Effector CD4-positive, alpha-beta T cell (primary cell): ENCODE results near the gene NAGK.
"Not testable (repeated sequence)": the region's sequence is repeated elsewhere in the genome, so short reads cannot be mapped to it uniquely, and the experiment has no call there.

Experiments
- DNase-seq: peaks from one replicate; pipeline ENCODE4 v3.0.0-alpha.2; 2020
- total RNA-seq: gene quantifications from one replicate; lab custom pipeline; 2026; lab: John Stamatoyannopoulos, UW

NAGK gene
- total RNA-seq: 55.2 reads per million, percentile 70 among the genes with 10 or more reads in this experiment

DNA sequence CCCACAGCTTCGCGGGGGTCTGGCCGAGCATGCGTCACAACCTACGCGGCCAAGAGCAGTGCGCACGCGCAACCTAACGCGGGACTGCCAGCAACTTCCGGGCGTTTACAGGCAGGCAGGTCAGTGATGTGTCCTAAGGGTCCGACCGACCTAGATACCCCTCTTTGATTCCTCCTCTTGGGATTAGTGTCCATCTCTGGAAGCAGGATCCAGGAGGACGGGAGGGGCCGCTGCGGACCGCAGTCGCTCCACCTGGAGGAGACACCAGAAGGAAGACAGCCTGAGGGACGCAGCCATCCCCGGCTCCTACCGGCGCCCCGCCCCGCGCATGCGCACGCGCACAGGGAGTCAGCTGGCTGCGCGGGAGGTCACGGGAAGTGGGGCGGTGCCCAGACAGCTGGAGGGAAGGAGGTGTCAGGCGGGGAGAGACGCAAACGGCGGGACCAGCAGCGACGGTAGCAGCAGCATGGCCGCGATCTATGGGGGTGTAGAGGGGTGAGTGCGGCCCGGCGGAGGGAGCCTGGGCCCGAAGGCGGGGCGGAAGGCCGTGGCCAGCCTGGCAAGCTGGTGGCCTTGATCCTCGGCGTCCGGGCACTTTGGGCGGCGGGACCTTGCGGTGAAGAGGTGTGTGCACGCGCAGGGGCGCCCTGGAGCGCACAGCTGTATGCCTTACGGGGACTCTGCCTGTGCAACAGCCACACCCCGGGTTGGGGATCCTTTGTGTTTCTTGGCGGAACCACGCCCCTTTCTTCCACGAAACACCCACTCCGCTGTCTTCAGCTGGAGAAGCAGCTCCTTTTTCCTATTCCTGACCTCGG lies at the start of gene NAGK:
TSS of gene NAGK (plus strand) at position 431 of the 818 bp plus-strand sequence. CDS start at position 467, 36 bp downstream.
- DNase-seq: peak; percentile 95

GRCh38 chr2:71019989-71020388 lies 48.5 kb upstream of the NAGK start:
- DNase-seq: not testable (repeated sequence)

DNA sequence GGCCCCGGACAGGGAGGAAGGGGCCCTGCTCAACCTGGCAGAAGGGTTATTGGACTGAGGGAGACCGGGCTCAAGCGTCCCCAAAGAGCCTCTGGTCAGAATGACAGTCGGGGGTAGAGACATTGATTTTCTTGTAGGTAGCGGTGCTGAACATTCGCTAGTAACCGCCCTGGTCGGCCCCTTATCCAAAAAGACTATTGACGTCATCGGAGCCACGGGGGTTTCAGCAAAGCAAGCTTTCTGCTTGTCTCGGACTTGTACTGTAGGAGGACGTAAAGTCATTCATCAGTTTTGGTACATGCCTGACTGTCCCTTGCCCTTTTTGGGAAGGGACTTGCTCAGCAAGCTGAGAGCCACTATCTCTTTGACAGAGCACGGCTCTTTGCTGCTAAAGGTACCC lies 47.1 kb upstream of the NAGK start:
- not testable (repeated sequence) for DNase-seq

GRCh38 chr2:71023553-71024243 lies 44.8 kb upstream of the NAGK start:
- peak; percentile 36 for DNase-seq

DNA sequence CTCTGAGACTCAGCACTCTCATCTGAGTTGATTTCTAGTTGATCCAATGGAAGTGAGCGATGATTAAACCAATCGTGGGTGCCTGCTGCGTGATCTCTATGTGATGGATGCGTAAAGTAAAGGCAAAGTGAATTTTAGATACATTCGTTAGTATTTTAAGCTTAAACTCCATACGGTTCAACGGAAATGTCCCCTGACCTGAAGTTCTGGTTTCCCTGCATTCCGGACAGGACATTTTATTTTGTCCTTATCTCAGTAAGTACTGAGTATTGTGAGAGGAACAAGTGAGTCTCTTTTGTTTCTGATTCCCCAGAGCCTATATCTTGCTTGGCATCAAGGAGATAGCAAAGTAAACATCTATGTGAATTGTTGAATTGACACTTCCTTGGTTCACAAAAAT lies 32.2 kb upstream of the NAGK start:
- not testable (repeated sequence) for DNase-seq

GRCh38 chr2:71042287-71042686 lies 26.2 kb upstream of the NAGK start:
- DNase-seq: no peak

GRCh38 chr2:71043531-71044407 lies 24.7 kb upstream of the NAGK start:
- no peak for DNase-seq

DNA sequence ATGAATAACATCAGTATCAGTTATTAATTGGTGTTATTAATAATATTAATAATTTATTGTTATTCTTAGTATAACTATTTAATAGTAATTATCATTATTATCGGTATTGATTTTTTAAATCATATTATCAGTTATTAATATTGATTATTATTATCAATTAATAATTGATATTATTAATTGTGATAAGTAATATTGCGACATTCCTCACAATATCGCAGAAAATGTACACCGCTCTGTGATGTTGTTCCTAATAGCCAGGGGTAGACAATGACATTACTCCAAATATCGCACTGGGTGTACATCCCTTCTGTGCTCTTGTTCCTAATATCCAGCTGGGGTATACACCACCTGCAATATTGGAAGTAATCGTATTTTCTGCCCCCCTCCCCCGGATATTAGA lies 23.3 kb upstream of the NAGK start:
- no peak for DNase-seq

DNA sequence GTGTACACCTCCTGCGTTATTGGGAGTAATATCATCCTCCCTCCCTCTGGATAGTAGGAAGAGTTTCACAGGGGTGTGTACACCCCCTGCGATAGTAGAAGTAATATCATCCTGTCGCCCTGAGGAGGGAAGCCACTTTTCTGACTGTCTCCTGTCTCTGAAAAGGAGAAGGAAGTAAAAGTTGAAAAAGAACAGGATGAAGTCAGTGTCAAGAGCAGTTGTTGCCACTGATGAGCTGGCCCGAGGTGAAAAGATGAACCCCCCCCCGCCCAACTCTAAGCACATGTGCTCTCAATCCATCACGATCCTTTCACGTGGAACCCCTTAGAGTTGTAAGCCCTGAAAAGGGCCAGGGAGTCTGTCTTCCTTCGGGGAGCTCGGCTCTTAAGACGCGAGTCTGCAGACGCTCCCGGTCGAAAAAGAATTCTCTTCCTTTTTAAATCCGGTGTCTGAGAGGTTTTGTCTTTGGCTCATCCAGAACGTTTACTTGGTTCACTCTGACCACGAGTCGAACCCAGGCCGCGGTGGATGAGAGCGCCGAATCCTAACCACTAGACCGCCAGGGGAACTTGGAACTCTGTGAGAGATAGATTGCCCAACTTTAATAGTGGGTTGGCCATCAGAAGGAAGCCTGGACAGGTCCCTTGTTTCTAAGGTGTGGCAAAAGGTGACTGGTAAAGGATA lies 22.4 kb upstream of the NAGK start:
- no peak for DNase-seq

DNA sequence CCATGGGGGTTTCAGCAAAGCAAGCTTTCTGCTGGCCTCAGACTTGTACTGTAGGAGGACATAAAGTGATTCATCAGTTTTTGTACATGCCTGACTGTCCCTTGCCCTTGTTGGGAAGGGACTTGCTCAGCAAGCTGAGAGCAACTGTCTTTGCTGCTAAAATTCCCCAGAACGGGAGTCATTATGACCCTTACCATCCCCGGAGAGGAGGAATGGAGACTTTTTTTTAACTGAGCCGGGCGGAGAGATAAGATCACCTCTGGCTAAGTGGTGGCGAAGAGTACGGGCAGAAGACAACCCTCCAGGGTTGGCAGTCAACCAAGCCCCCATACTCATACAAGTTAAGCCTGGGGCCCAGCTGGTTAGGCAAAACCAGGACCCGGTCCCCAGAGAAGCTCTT lies 20.4 kb upstream of the NAGK start:
- no peak for DNase-seq

DNA sequence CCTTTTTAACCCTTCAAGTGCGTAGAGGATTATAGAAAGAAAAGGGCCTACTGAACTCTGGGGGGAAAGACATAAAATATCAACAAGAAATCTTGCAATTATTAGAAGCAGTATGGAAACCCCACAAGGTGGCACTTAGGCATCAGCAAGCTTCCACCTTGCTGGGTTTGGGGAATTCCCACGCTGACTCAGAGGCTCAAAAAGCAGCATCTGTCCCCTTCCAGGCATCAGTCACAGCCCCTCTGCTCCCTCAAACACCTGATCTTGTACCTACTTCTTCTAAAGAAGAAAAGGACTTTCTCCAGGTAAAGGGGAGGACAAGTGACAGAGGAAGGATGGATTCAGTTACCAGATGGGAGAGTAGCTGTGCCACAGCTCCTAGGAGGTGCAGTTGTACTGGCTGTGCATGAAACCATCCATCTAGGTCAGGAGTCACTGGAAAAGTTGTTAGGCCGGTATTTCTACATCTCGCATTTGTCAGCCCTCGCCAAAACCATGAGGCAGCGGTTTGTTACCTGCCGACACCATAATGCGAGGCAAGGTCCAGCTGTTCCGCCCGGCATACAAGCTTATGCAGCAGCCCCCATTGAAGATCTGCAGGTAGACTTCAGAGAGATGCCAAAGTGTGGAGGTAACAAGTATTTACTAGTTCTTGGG lies 18.6 kb upstream of the NAGK start:
- DNase-seq: peak; percentile 18

DNA sequence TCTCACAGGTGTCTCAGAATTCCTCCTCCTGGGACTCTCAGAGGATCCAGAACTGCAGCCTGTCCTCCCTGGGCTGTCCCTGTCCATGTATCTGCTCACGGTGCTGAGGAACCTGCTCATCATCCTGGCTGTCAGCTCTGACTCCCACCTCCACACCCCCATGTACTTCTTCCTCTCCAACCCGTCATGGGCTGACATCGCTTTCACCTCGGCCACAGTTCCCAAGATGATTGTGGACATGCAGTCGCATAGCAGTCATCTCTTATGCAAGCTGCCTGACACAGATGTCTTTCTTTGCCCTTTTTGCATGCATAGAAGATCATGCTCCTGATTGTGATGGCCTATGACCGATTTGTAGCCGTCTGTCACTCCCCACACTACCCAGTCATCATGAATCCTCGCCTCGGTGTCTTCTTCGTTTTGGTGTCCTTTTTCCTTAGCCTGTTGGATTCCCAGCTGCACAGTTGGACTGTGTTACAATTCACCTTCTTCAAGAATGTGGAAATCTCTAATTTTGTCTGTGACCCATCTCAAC lies 13.2 kb upstream of the NAGK start:
- DNase-seq: not testable (repeated sequence)

DNA sequence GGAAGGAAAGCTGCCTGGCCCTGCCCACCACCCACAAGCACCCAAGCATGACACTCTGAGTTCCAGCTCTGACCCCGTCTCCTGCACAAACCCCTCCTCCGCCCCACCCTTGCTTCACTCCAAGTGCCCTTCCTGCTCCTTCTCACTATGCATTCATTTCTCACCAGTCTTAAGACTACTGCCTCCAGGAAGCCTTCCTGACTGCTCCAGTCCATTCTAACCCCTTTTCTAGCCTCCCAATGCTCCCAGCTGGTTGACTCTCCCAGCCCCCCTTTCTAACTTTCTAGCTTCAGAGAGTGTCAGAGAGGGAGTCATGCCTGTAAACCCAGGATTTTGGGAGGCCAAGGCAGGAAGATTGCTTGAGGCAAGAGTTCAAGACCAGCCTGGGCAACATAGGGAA lies 8.2 kb upstream of the NAGK start:
- no peak for DNase-seq

- no peak for DNase-seq
Observed at GRCh38 chr2:71060871-71061270, 7.6 kb upstream of the NAGK start.

DNA sequence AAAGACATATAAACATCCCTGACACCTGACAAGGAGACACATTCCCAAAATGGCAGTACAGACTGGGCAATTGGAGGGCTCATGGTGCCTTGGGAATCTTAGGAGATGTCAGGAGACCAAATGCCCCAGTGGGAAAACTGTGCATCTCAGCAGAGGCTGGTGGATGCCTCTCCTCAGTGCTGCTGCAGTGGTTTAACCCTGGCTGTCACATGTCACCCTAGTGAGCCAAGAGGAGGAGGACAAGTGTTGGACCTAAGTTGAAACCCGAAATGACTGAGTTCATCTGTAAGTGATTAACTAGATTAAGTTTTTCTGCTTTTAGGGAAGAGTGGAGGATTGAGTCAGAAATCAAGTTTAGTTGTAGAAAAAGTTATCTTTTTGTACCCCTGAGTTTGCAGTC lies 5.2 kb upstream of the NAGK start:
- no peak for DNase-seq

DNA sequence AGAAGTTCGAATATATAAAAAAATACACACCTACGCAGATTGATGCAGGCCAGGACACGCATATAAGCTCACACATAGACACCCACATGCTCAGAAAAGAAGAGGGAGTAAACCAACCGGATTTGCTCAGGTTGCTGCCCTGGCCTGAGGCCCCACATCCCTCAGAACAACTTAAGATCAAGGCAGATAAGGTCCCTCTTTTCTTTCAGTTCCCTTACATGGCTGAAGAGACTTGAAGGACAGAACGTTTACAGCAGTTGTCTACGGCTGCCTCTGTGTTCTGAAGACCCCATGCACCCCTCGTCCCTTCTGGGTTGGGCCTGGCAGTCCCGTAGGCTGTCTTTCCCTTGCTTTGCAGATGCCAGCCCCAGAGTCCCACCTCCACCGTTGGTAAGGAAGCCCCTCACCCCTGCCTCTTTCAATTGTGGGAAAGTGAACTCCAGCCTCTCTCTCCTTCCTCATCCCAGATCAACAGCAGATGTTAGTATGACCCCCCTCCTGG lies 4.3 kb upstream of the NAGK start:
- no peak for DNase-seq

GRCh38 chr2:71064754-71065621 lies 3.5 kb upstream of the NAGK start:
- DNase-seq: no peak

GRCh38 chr2:71066856-71067255 lies 1.6 kb upstream of the NAGK start:
- DNase-seq: no peak

DNA sequence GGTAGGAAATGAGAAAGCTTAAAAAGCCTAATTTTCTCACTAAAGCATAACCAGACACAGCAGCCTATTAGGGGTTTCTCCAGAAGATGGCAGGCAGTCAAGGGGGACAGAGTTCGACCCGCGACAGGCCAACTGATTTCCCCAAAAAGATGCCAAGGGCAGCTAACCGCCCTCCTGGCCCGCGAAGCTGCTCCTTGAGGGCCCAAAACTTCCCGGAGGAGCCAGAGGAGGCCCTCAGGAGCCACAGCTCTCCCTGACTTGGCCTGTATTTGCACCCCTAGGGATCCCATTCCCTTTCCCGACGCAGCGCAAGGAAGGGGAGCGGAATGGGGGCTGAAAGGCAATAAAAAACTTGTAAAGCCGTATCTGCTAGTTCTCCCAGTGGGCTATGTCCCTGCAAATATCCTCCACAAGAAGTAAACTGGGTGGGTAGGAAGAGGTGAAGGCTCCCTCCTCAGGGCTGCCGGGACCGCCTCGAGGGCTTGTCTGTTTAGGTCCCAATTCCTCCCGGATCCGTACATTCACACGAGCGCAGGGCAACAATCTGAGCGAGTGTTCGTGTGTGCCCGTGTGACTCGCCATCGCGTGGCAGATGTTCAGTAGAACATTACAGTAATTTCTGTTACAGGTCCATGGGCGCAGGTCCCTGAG lies 756 bp upstream of the NAGK start:
- no peak for DNase-seq

- DNase-seq: no peak
Observed at GRCh38 chr2:71069376-71069775, 928 bp downstream of the NAGK start.
